ENCODE data around the gene UGT1A1. TPM values are rescaled to one million over a fixed set of nuclear protein-coding genes. Genes with fewer than 3 reads are reported as not detected.

The UGT1A1 gene
- total RNA-seq, 1 experiment from 2014 or later = 0.33 TPM

GRCh38 chr2:233794128-233794658 is 34.1 kb downstream of the UGT1A1 start:
- H3K79me2 ChIP-seq (ENCODE audit: low read length) = no peaks in the 10 kb centered on the region
- no peaks in the 10 kb centered on the region for H3K9me2 ChIP-seq (replicated peaks; ENCODE audit: low read length)
- ChIA-PET CTCF (no interaction called here), POLR2A (ENCODE audit: unreplicated experiment) (no interaction called here)
- H4K20me1 ChIP-seq (ENCODE audit: low read length) = no peaks in the 10 kb centered on the region
- BruUV-seq (replicated peaks) = no TSS peak
- no peaks in the 10 kb centered on the region for H3F3A ChIP-seq (ENCODE audit: low read length, unreplicated experiment)
- TF ChIP-seq EZH2 (IDR thresholded peaks at IDR 0.05; ENCODE audit: low read length, unreplicated experiment) (no peak), EZH2phosphoT487 (IDR thresholded peaks at IDR 0.05; ENCODE audit: borderline replicate concordance, low read length) (no peak), CTCF (conservative IDR thresholded peaks at IDR 0.05; ENCODE audit: low read depth, low read length) (no peak)
- no peaks in the 10 kb centered on the region for H3K27me3 ChIP-seq (ENCODE audit: low read length)
- no peaks in the 10 kb centered on the region for H3K36me3 ChIP-seq (ENCODE audit: low read depth, low read length)
- H3K9ac ChIP-seq (ENCODE audit: low read length) = no peak overlapping the region
- intact Hi-C loops (cut with micrococcal nuclease) = no loop called here
- ATAC-seq = no peak
- no peak overlapping the region for H3K4me2 ChIP-seq (ENCODE audit: low read length)
- H3K27ac ChIP-seq (ENCODE audit: low read length) = no peak overlapping the region
- H3K9me3 ChIP-seq (ENCODE audit: low read length) = no peaks in the 10 kb centered on the region
- H3K4me1 ChIP-seq (ENCODE audit: insufficient read depth, low read length) = no peaks in the 10 kb centered on the region
- no peak for DNase-seq
- H3K4me3 ChIP-seq (ENCODE audit: low read length) = no peak overlapping the region
- H2AFZ ChIP-seq (ENCODE audit: low read length) = no peak overlapping the region

- BruUV-seq (replicated peaks) = no TSS peak
- no peak overlapping the region for H3K4me3 ChIP-seq (ENCODE audit: low read length)
- ChIA-PET POLR2A (ENCODE audit: unreplicated experiment) (no interaction called here), CTCF (no interaction called here)
- no peak for DNase-seq
- H3K4me2 ChIP-seq (ENCODE audit: low read length) = no peak overlapping the region
- H3K9me2 ChIP-seq (replicated peaks; ENCODE audit: low read length) = no peaks in the 10 kb centered on the region
- H3K27me3 ChIP-seq (ENCODE audit: low read length) = no peaks in the 10 kb centered on the region
- intact Hi-C loops (cut with micrococcal nuclease) = no loop called here
- H2AFZ ChIP-seq (ENCODE audit: low read length) = no peak overlapping the region
- H3K9ac ChIP-seq (ENCODE audit: low read length) = no peak overlapping the region
- H3F3A ChIP-seq (ENCODE audit: low read length, unreplicated experiment) = no peaks in the 10 kb centered on the region
- no peak for ATAC-seq
- no peaks in the 10 kb centered on the region for H3K9me3 ChIP-seq (ENCODE audit: low read length)
- H4K20me1 ChIP-seq (ENCODE audit: low read length) = no peaks in the 10 kb centered on the region
- H3K79me2 ChIP-seq (ENCODE audit: low read length) = no peaks in the 10 kb centered on the region
- no peaks in the 10 kb centered on the region for H3K4me1 ChIP-seq (ENCODE audit: insufficient read depth, low read length)
- TF ChIP-seq CTCF (conservative IDR thresholded peaks at IDR 0.05; ENCODE audit: low read depth, low read length) (no peak), EZH2 (IDR thresholded peaks at IDR 0.05; ENCODE audit: low read length, unreplicated experiment) (no peak), EZH2phosphoT487 (IDR thresholded peaks at IDR 0.05; ENCODE audit: borderline replicate concordance, low read length) (no peak)
- no peak overlapping the region for H3K27ac ChIP-seq (ENCODE audit: low read length)
- H3K36me3 ChIP-seq (ENCODE audit: low read depth, low read length) = no peaks in the 10 kb centered on the region
Observed at GRCh38 chr2:233795735-233796171, 35.7 kb downstream of the UGT1A1 start.

- TF ChIP-seq EZH2phosphoT487 (IDR thresholded peaks at IDR 0.05; ENCODE audit: borderline replicate concordance, low read length) = no peak
- no peaks in the 10 kb centered on the region for H3K27me3 ChIP-seq (ENCODE audit: low read length)
- H3K9me2 ChIP-seq (replicated peaks; ENCODE audit: low read length) = no peaks in the 10 kb centered on the region
- H4K20me1 ChIP-seq (ENCODE audit: low read length) = no peaks in the 10 kb centered on the region
- no peak overlapping the region for H3K4me2 ChIP-seq (ENCODE audit: low read length)
- DNase-seq (no peak), ATAC-seq (no peak)
- no peak overlapping the region for H3K27ac ChIP-seq (ENCODE audit: low read length)
- no peak overlapping the region for H3K4me3 ChIP-seq (ENCODE audit: low read length)
- ChIA-PET CTCF (no interaction called here), POLR2A (ENCODE audit: unreplicated experiment) (no interaction called here)
- H3K36me3 ChIP-seq (ENCODE audit: low read depth, low read length) = no peaks in the 10 kb centered on the region
- intact Hi-C loops (cut with micrococcal nuclease) = no loop called here
- no peaks in the 10 kb centered on the region for H3K9me3 ChIP-seq (ENCODE audit: low read length)
- no peaks in the 10 kb centered on the region for H3F3A ChIP-seq (ENCODE audit: low read length, unreplicated experiment)
- H3K4me1 ChIP-seq (ENCODE audit: insufficient read depth, low read length) = peaks cover 4% of the 10 kb centered on the region; the same call in 1 of the 2 replicates
- no peak overlapping the region for H2AFZ ChIP-seq (ENCODE audit: low read length)
- no peak overlapping the region for H3K9ac ChIP-seq (ENCODE audit: low read length)
- BruUV-seq (replicated peaks) = no TSS peak
- no peaks in the 10 kb centered on the region for H3K79me2 ChIP-seq (ENCODE audit: low read length)
Observed at GRCh38 chr2:233796254-233796653, 36.2 kb downstream of the UGT1A1 start.

All from PC-3 (cell line).